ENCODE results near the gene TERT.

DNA sequence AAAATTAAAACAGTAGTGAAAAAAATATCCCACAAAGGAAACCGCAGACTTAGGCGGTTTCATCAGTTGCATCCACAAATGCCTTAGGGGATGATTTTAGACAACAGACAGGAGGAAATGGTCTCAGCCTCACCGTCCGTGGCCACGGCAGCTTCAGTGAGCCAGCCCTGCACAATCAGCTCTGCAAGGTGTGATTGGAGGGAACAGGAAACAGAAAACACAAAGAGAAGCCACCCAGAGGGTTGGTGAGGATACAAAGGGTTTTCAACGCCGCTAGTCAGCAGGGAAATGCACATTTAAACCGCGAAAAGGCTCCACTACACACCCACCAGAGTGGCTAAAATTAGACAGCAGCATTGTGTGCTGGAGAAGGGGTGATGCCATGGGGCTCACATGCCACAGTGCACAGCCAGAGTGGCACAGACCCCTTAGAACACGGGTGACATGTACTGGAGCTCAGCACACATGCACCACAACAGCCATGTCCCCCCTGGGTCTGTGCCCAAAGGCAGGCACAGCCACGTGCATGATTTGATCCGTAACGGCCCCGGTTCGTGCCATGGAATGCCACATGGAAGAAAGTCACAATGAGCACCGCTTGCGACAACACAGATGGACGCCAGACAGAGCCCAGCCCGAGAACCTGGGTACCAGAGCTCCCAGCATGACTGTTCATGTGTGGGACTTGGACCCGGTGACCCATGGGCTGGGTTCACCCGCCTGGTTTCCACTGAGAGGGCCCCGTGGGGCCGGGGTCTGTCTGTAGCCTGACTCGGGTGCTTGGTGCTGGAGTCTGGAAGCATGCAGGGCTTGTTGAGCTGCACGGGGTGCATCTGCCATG is 18.3 kb upstream of the TERT start:
- TF ChIP-seq, protein P1, sequence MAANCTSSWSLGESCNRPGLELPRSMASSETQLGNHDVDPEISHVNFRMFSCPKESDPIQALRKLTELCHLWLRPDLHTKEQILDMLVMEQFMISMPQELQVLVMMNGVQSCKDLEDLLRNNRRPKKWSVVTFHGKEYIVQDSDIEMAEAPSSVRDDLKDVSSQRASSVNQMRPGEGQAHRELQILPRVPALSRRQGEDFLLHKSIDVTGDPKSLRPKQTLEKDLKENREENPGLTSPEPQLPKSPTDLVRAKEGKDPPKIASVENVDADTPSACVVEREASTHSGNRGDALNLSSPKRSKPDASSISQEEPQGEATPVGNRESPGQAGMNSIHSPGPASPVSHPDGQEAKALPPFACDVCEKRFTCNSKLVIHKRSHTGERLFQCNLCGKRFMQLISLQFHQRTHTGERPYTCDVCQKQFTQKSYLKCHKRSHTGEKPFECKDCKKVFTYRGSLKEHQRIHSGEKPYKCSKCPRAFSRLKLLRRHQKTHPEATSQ (tag by site-specific recombination; IDR thresholded peaks at IDR 0.05) = no peak
- TF ChIP-seq ZNF501 (tag by site-specific recombination; IDR thresholded peaks at IDR 0.05) = no peak
- TF ChIP-seq, protein P2, sequence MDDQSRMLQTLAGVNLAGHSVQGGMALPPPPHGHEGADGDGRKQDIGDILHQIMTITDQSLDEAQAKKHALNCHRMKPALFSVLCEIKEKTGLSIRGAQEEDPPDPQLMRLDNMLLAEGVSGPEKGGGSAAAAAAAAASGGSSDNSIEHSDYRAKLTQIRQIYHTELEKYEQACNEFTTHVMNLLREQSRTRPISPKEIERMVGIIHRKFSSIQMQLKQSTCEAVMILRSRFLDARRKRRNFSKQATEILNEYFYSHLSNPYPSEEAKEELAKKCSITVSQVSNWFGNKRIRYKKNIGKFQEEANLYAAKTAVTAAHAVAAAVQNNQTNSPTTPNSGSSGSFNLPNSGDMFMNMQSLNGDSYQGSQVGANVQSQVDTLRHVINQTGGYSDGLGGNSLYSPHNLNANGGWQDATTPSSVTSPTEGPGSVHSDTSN (CRISPR knock-in tag; IDR thresholded peaks at IDR 0.05) = no peak
- TF ChIP-seq, protein P3, sequence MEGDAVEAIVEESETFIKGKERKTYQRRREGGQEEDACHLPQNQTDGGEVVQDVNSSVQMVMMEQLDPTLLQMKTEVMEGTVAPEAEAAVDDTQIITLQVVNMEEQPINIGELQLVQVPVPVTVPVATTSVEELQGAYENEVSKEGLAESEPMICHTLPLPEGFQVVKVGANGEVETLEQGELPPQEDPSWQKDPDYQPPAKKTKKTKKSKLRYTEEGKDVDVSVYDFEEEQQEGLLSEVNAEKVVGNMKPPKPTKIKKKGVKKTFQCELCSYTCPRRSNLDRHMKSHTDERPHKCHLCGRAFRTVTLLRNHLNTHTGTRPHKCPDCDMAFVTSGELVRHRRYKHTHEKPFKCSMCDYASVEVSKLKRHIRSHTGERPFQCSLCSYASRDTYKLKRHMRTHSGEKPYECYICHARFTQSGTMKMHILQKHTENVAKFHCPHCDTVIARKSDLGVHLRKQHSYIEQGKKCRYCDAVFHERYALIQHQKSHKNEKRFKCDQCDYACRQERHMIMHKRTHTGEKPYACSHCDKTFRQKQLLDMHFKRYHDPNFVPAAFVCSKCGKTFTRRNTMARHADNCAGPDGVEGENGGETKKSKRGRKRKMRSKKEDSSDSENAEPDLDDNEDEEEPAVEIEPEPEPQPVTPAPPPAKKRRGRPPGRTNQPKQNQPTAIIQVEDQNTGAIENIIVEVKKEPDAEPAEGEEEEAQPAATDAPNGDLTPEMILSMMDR (tag by site-specific recombination; IDR thresholded peaks at IDR 0.05) = no peak
- no peak for TF ChIP-seq ZSCAN23 (tag by site-specific recombination; IDR thresholded peaks at IDR 0.05)
- TF ChIP-seq ZBTB21 (tag by site-specific recombination; IDR thresholded peaks at IDR 0.05) = no peak
- no peak for TF ChIP-seq ZNF670 (tag by site-specific recombination; IDR thresholded peaks at IDR 0.05; ENCODE audit: low read depth)
